A549 (cell line): ENCODE data around the gene HERC4. TPM values are rescaled to one million over a fixed set of nuclear protein-coding genes. Genes with fewer than 3 reads are reported as not detected.
A peak's percentile ranks its signal among the peaks of the same experiment; 100 is the strongest.

ENCODE experiments used
- ATAC-seq, 2 experiments: fragments of 200-7000 bp in 1 of 2; fragments of >200 bp in 1 of 2; cut with Nextera tagmentation in 1 of 2; cut with Tn5 transposase in 1 of 2; 3 replicates each; pipeline versions ENCODE4 v1.8.0 to v1.9.1; 2018 to 2020; ENCODE audit warnings: mild to moderate bottlenecking in 1 of 2, moderate library complexity in 1 of 2
- CTCF ChIA-PET: fragments of 300-600 bp; sonication (Branson Sonifier 250); formaldehyde crosslinking; extraction: SDS; loops from one replicate; lab custom pipeline; 2021; ENCODE audit warnings: antibody characterized with exemption, inconsistent platforms; lab: Yijun Ruan, JAX
- POLR2A ChIA-PET: fragments of 350-600 bp; formaldehyde crosslinking; extraction: SDS; loops from one replicate; lab custom pipeline; 2021; ENCODE audit warnings: antibody characterized with exemption, inconsistent platforms; lab: Yijun Ruan, JAX
- DNase-seq, 2 experiments: peaks; one replicate each; pipeline versions ENCODE4 v3.0.0 to v3.0.0-alpha.2; 2011 to 2016; ENCODE audit warnings: low read depth in 1 of 2, low spot score in 1 of 2
- FAIRE-seq: peaks from 2 replicates; lab custom pipeline; 2011; peaks lifted over from hg19 to GRCh38; lab: Jason Lieb, UNC
- H3K27ac ChIP-seq, 2 experiments: fragments of >200 bp; sonication (Bioruptor Twin); formaldehyde crosslinking; 3 replicates each; pipeline ENCODE4 v1.5.1; 2016 to 2017
- H3K4me1 ChIP-seq: fragments of >200 bp; sonication (Bioruptor Twin); formaldehyde crosslinking; 3 replicates; pipeline ENCODE4 v1.6.1; 2016
- H3K4me2 ChIP-seq: fragments of >200 bp; sonication (Bioruptor Twin); formaldehyde crosslinking; 3 replicates; pipeline ENCODE4 v1.6.1; 2016
- H3K4me3 ChIP-seq: fragments of >200 bp; sonication (Bioruptor Twin); formaldehyde crosslinking; 3 replicates; pipeline ENCODE4 v1.5.1; 2016
- H3K9me3 ChIP-seq: fragments of >200 bp; sonication (Bioruptor Twin); formaldehyde crosslinking; 3 replicates; pipeline ENCODE4 v1.6.1; 2016
- BHLHE40 ChIP-seq: IDR thresholded peaks from 2 replicates; pipeline ENCODE4 v1.6.1; 2012; ENCODE audit warnings: low read depth, low read length, inconsistent platforms
- CBX2 ChIP-seq: fragments of 200-600 bp; sonication (generic); IDR thresholded peaks from 2 replicates; pipeline ENCODE4 v1.6.1; 2016; ENCODE audit warnings: low read depth, mild to moderate bottlenecking, borderline replicate concordance
- CHD4 ChIP-seq: fragments of 200-600 bp; sonication (generic); IDR thresholded peaks from 2 replicates; pipeline ENCODE4 v1.6.1; 2016; ENCODE audit warnings: antibody characterized with exemption, mild to moderate bottlenecking, borderline replicate concordance
- E2F6 ChIP-seq: IDR thresholded peaks from 2 replicates; pipeline ENCODE4 v1.6.1; 2012; ENCODE audit warnings: low read depth, borderline replicate concordance
- EHF ChIP-seq: fragments of 250-450 bp; sonication (Bioruptor Pico); IDR thresholded peaks from 2 replicates; pipeline ENCODE4 v1.5.0; 2020; ENCODE audit warnings: mild to moderate bottlenecking
- ELK1 ChIP-seq: fragments of 150-350 bp; IDR thresholded peaks from 2 replicates; pipeline ENCODE4 v1.6.1; 2014; ENCODE audit warnings: low read depth, mild to moderate bottlenecking, low read length
- FOSL2 ChIP-seq, 2 experiments: fragments of 450-650 bp in 1 of 2; fragments of >200 bp in 1 of 2; sonication (Bioruptor Twin) in 1 of 2; formaldehyde crosslinking; IDR thresholded peaks; 2 replicates each; pipeline versions ENCODE4 v1.5.0 to v1.6.1; 2016 to 2020; ENCODE audit warnings: mild to moderate bottlenecking in 1 of 2, moderate library complexity in 1 of 2
- GATA3 ChIP-seq: IDR thresholded peaks from 2 replicates; pipeline ENCODE4 v1.6.1; 2012; ENCODE audit warnings: borderline replicate concordance
- HOXB13 ChIP-seq: fragments of 250-450 bp; sonication (Bioruptor Pico); IDR thresholded peaks from 2 replicates; pipeline ENCODE4 v1.5.0; 2020; ENCODE audit warnings: low read depth, mild to moderate bottlenecking, moderate library complexity
- HOXB5 ChIP-seq: fragments of 250-450 bp; sonication (Bioruptor Pico); IDR thresholded peaks from 2 replicates; pipeline ENCODE4 v1.5.0; 2020; ENCODE audit warnings: mild to moderate bottlenecking, moderate library complexity
- JUN ChIP-seq, 2 experiments: fragments of >200 bp; sonication (Bioruptor Twin); formaldehyde crosslinking; IDR thresholded peaks; 2 replicates in 1 of 2; 3 replicates in 1 of 2; pipeline ENCODE4 v1.6.1; 2016 to 2017
- MAX ChIP-seq: IDR thresholded peaks from 2 replicates; pipeline ENCODE4 v1.6.1; 2012
- MAZ ChIP-seq: fragments of 150-350 bp; IDR thresholded peaks from 2 replicates; pipeline ENCODE4 v1.6.1; 2014; ENCODE audit warnings: antibody characterized with exemption, low read depth, low read length, borderline replicate concordance
- MYC ChIP-seq: IDR thresholded peaks from 2 replicates; pipeline ENCODE4 v1.6.1; 2012; ENCODE audit warnings: mild to moderate bottlenecking, inconsistent platforms, low read length, improper control_type of control experiment, borderline replicate concordance
- NFE2L2 ChIP-seq: fragments of 150-350 bp; conservative IDR thresholded peaks from 2 replicates; pipeline ENCODE4 v1.6.1; 2014; ENCODE audit warnings: low read length
- PHF8 ChIP-seq: fragments of 200-600 bp; sonication (generic); IDR thresholded peaks from 2 replicates; pipeline ENCODE4 v1.6.1; 2016; ENCODE audit warnings: low read depth, mild to moderate bottlenecking, antibody characterized with exemption, moderate library complexity, borderline replicate concordance
- POLR2A ChIP-seq: IDR thresholded peaks from 2 replicates; pipeline ENCODE4 v1.6.1; 2012; ENCODE audit warnings: mild to moderate bottlenecking, low read length
- POLR2AphosphoS2 ChIP-seq: conservative IDR thresholded peaks from 2 replicates; pipeline ENCODE4 v1.6.1; 2012; ENCODE audit warnings: low read length, improper control_type of control experiment, inconsistent platforms
- RAD21 ChIP-seq, 2 experiments: fragments of >200 bp in 1 of 2; sonication (Bioruptor Twin) in 1 of 2; formaldehyde crosslinking in 1 of 2; IDR thresholded peaks in 1 of 2; conservative IDR thresholded peaks in 1 of 2; 2 replicates in 1 of 2; 3 replicates in 1 of 2; pipeline ENCODE4 v1.6.1; 2012 to 2018; ENCODE audit warnings: inconsistent platforms in 1 of 2
- REST ChIP-seq: fragments of 200-600 bp; sonication (generic); IDR thresholded peaks from 2 replicates; pipeline ENCODE4 v1.6.1; 2016; ENCODE audit warnings: antibody characterized with exemption, mild to moderate bottlenecking, moderate library complexity
- TFCP2L1 ChIP-seq: fragments of 250-450 bp; sonication (Bioruptor Pico); IDR thresholded peaks from 2 replicates; pipeline ENCODE4 v1.5.0; 2021; ENCODE audit warnings: mild to moderate bottlenecking
- USF2 ChIP-seq: fragments of 450-650 bp; IDR thresholded peaks from 2 replicates; pipeline ENCODE4 v1.6.1; 2014; ENCODE audit warnings: antibody characterized with exemption
- ZC3H11A ChIP-seq: fragments of 450-650 bp; IDR thresholded peaks from 2 replicates; pipeline ENCODE4 v1.6.1; 2014; ENCODE audit warnings: antibody characterized with exemption, mild to moderate bottlenecking
- WGBS: methylation state at CpG from one replicate; pipeline ENCODE4 v1.1.6; 2017; ENCODE audit errors: missing lambda C conversion rate; 5-methylcytosine and 5-hydroxymethylcytosine counted together
- polyA plus RNA-seq, 4 experiments: library from polyadenylated mRNA; depleted of rRNA in 3 of 4; stranded (reverse); fragments of >200 nt; fragmentation: RNase III in 1 of 4; extraction: RNeasy Plus Mini Kit Qiagen cat#74134 plus additional on column Dnase treatment in 1 of 4; gene quantifications; 2 replicates in 3 of 4; 3 replicates in 1 of 4; pipeline ENCODE4 v1.2.3, GENCODE V29; 2011 to 2017
- TF ChIP-seq, protein P1 (sequence below): fragments of 250-450 bp; sonication (Bioruptor Pico); IDR thresholded peaks from 2 replicates; pipeline ENCODE4 v1.5.0; 2020; ENCODE audit warnings: low read depth, mild to moderate bottlenecking, moderate library complexity
- TF ChIP-seq, protein P2 (sequence below): fragments of >200 bp; sonication (Bioruptor Twin); formaldehyde crosslinking; IDR thresholded peaks from 3 replicates; pipeline ENCODE4 v1.5.1; 2016
- TF ChIP-seq, protein P3 (sequence below): fragments of >200 bp; sonication (Bioruptor Twin); formaldehyde crosslinking; IDR thresholded peaks from 3 replicates; pipeline ENCODE4 v1.6.1; 2016
- TF ChIP-seq, protein P4 (sequence below): IDR thresholded peaks from 2 replicates; pipeline ENCODE4 v1.6.1; 2012

HERC4 gene
- polyA plus RNA-seq, 2 of the 4 experiments (the other 2 are of a cell fraction), result 43.2 to 51.3 TPM

GRCh38 chr10:67884313-67884841, 190.7 kb downstream of the HERC4 start, which contains the start of gene SIRT1:
Gene SIRT1, plus strand, starts transcription at chr10:67884656. Its CDS starts 66 bp downstream, at chr10:67884722.
- ChIA-PET CTCF (interaction anchor here (1.2 to 1.9 kb wide), 4 partner anchors 29 to 99 kb away, joined by 3 to 12 read pairs (median 5); no protein-coding TSS in a partner anchor), POLR2A (interaction anchor here (0.6 to 1.4 kb wide), 10 partner anchors 8 to 943 kb away, joined by 3 to 4 read pairs (median 3); partner anchors contain the start of genes PBLD and STOX1)
- ATAC-seq (peak; percentile 91 to 92), DNase-seq (peak; percentile 91 to 96), FAIRE-seq (no peak)
- no peaks in the 10 kb centered on the region for H3K9me3 ChIP-seq
- H3K4me3 ChIP-seq, result peak within 1 kb of the TSS; percentile 69
- peaks cover 11% of the 10 kb centered on the region for H3K4me1 ChIP-seq
- H3K27ac ChIP-seq, result peak within 1 kb of the TSS; percentile 94 to 95
- H3K4me2 ChIP-seq, result peak within 1 kb of the TSS; percentile 84
- 3% methylated on average over 22 of the region's 62 CpGs for WGBS
- TF ChIP-seq REST, result no peak
- TF ChIP-seq PHF8, result peak; percentile 68; the same call in 1 of the 2 replicates
- TF ChIP-seq BHLHE40, result peak; percentile 57
- no peak; the same call in 1 of the 2 replicates for TF ChIP-seq HOXB5
- TF ChIP-seq POLR2AphosphoS2, result no peak
- TF ChIP-seq MAZ, result peak; percentile 71; the same call in 1 of the 2 replicates
- no peak for TF ChIP-seq FOSL2 (IDR thresholded peaks at IDR 0.05)
- TF ChIP-seq FOSL2 (CRISPR knock-in tag; IDR thresholded peaks at IDR 0.05), result peak; percentile 12; the same call in 1 of the 2 replicates
- TF ChIP-seq, protein P1, sequence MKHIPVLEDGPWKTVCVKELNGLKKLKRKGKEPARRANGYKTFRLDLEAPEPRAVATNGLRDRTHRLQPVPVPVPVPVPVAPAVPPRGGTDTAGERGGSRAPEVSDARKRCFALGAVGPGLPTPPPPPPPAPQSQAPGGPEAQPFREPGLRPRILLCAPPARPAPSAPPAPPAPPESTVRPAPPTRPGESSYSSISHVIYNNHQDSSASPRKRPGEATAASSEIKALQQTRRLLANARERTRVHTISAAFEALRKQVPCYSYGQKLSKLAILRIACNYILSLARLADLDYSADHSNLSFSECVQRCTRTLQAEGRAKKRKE (CRISPR knock-in tag), result peak; percentile 53; the same call in 1 of the 2 replicates
- no peak; the same call in 1 of the 2 replicates for TF ChIP-seq TFCP2L1 (CRISPR knock-in tag)
- no peak for TF ChIP-seq EHF (CRISPR knock-in tag)
- no peak for TF ChIP-seq CBX2
- TF ChIP-seq, protein P2, sequence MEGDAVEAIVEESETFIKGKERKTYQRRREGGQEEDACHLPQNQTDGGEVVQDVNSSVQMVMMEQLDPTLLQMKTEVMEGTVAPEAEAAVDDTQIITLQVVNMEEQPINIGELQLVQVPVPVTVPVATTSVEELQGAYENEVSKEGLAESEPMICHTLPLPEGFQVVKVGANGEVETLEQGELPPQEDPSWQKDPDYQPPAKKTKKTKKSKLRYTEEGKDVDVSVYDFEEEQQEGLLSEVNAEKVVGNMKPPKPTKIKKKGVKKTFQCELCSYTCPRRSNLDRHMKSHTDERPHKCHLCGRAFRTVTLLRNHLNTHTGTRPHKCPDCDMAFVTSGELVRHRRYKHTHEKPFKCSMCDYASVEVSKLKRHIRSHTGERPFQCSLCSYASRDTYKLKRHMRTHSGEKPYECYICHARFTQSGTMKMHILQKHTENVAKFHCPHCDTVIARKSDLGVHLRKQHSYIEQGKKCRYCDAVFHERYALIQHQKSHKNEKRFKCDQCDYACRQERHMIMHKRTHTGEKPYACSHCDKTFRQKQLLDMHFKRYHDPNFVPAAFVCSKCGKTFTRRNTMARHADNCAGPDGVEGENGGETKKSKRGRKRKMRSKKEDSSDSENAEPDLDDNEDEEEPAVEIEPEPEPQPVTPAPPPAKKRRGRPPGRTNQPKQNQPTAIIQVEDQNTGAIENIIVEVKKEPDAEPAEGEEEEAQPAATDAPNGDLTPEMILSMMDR, result peak; percentile 38
- no peak for TF ChIP-seq CHD4
- TF ChIP-seq HOXB13 (CRISPR knock-in tag), result no peak; the same call in 1 of the 2 replicates
- TF ChIP-seq, protein P3, sequence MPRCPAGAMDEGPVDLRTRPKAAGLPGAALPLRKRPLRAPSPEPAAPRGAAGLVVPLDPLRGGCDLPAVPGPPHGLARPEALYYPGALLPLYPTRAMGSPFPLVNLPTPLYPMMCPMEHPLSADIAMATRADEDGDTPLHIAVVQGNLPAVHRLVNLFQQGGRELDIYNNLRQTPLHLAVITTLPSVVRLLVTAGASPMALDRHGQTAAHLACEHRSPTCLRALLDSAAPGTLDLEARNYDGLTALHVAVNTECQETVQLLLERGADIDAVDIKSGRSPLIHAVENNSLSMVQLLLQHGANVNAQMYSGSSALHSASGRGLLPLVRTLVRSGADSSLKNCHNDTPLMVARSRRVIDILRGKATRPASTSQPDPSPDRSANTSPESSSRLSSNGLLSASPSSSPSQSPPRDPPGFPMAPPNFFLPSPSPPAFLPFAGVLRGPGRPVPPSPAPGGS, result peak; percentile 97
- TF ChIP-seq, protein P4, sequence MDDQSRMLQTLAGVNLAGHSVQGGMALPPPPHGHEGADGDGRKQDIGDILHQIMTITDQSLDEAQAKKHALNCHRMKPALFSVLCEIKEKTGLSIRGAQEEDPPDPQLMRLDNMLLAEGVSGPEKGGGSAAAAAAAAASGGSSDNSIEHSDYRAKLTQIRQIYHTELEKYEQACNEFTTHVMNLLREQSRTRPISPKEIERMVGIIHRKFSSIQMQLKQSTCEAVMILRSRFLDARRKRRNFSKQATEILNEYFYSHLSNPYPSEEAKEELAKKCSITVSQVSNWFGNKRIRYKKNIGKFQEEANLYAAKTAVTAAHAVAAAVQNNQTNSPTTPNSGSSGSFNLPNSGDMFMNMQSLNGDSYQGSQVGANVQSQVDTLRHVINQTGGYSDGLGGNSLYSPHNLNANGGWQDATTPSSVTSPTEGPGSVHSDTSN, result no peak; the same call in 1 of the 2 replicates
- TF ChIP-seq NFE2L2, result no peak
- TF ChIP-seq MAX, result peak; percentile 97
- no peak; a peak in 2 of 5 replicates for TF ChIP-seq RAD21 (conservative IDR thresholded peaks at IDR 0.05 in 1 of 2, IDR thresholded peaks at IDR 0.05 in 1 of 2)
- no peak for TF ChIP-seq ZC3H11A
- peak; percentile 88 to 97; a peak in 4 of 5 replicates for TF ChIP-seq JUN (IDR thresholded peaks at IDR 0.05)
- peak; percentile 90 for TF ChIP-seq E2F6
- TF ChIP-seq ELK1, result no peak
- TF ChIP-seq GATA3, result peak; percentile 47
- peak; percentile 64 for TF ChIP-seq MYC
- TF ChIP-seq USF2, result peak; percentile 99
- TF ChIP-seq POLR2A, result peak; percentile 97
